ENCODE measurements around the gene PPP1CC.
"Not testable (repeated sequence)": the region's sequence is repeated elsewhere in the genome, so short reads cannot be mapped to it uniquely, and the experiment has no call there.

The PPP1CC gene

DNA sequence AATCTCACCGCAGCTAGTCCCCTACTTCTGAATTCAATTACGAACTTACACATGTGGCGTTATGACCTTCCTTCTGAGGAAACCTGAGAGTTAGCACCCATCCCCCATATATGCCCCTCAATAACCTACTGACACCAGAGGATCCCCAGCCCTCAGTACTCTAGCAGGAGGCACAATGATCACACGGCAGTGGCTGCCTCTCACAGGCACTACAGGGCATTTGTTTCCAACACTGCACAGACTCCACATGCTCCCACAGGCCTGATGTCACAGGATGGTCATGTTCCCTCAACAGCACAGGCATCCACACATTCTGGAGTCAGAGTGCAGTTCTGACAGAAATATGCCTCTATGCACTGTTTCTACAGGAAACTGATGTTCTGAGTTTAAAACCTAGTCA is 17.4 kb downstream of the PPP1CC start:
- DNase-seq (ENCODE audit: low read depth, low spot score): no peak

DNA sequence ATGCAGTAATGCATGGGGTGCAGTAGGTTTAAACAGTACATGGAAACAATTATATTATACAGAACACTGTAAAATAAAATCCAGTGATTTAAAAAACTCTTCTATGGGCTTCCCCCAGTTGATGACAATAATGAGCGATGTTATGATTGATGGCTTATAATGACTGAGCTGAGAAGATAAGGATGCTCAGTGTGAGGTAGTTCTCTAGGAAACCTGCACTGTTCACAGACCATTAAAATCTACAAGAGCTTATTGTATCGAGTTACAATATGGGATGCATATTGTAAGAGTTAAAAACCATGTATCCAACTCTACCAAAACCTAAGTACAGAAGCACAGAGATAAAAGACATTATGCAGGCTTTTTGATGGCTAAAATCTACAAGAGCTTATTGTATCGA is 19.8 kb downstream of the PPP1CC start:
- not testable (repeated sequence) for DNase-seq (ENCODE audit: low read depth, low spot score)

DNA sequence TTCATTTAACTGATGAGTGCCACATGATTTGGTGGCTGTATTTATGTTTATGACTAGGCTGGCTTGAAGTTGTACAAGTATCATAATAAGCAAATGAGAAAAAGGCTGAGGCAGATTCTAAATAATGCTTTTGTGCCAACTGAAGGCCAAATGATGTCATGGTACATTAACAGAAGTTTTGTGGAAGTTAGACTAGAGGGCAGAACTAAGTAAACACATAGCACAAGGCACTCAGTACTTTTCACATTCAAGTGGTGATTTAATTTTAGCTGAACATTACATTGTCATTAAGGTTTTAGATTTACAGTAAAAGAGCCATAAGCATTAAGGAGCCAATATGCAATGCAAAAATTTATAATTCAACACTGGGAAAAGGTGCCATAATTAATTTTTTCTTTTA is 21.1 kb downstream of the PPP1CC start:
- DNase-seq (ENCODE audit: low read depth, low spot score): no peak

GRCh38 chr12:110720516-110720915 is 22.2 kb downstream of the PPP1CC start:
- no peak for DNase-seq (ENCODE audit: low read depth, low spot score)

DNA sequence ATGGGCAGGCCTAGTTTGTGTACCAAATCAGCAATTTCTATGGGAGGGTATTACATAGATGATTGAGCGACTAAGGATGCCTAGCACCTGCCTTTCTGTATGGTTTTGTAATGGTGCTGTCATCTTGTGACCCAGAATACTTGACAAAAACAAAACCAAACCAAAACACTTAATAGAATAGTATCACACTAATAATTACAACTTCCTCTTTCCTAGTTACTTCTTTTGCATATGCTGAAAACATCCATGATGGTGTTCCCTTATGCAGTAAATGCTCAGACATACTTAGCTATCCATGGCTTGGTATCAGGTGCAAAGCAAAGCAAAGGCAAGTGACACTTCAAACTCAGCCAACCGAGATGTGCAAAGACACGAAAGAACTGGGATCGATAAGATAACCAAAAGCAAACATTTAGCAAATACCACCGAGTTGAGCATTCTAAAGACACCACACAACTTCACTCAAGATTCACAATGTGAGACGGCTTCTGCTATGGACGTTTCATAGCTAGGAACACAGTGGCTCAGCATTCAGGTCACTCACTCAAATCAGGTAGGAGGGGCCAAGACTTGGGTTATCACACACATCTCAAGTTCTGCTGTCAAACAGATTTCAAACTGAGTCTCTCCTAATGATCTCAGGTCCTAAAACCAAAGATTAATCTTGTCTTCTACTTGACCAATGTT is 24.3 kb downstream of the PPP1CC start:
- DNase-seq (ENCODE audit: low read depth, low spot score): no peak

- DNase-seq (ENCODE audit: low read depth, low spot score): no peak
Observed at GRCh38 chr12:110717037-110717436, 25.7 kb downstream of the PPP1CC start.

GRCh38 chr12:110708917-110709316 is 33.8 kb downstream of the PPP1CC start:
- no peak for DNase-seq (ENCODE audit: low read depth, low spot score)

- DNase-seq (ENCODE audit: low read depth, low spot score): no peak
Observed at GRCh38 chr12:110705309-110705708, 37.4 kb downstream of the PPP1CC start.

DNA sequence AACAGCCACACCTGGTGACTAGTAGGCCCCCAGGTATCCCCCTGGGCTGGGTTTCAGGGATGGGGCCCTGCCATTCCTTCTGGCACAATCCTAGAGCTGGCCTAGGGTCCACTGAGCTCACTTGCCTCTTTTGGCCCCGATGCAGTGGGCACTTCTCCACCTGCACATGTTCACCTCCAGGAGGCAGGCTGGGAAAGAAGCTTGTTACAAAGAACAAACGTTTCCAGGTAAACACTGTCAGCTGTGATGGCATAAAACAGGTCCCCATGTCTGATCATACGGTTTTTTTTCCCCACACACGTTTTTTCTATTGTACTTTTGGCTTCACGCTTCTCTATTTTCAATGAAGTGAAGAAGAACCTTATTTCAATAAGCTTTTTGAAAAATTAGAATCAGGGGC is 37.9 kb downstream of the PPP1CC start:
- DNase-seq (ENCODE audit: low read depth, low spot score): no peak

DNA sequence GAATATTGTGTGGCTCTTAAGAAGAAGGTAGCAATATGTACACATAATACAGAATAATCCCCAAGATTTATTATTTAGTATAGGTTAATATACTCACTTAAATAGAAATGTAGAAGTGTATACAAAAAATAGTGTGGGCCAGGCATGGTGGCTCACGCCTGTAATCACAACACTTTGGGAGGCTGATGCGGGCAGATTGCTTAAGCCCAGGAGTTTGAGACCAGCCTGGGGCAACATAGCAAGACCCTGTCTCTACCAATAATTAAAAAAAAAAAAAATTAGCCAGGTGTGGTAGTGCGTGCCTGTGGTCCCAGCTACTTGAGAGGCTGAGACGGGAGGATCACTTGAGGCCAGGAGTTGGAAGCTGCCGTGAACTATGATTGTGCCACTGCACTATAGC is 38.5 kb downstream of the PPP1CC start:
- no peak for DNase-seq (ENCODE audit: low read depth, low spot score)

GRCh38 chr12:110702081-110702480 is 40.6 kb downstream of the PPP1CC start:
- no peak for DNase-seq (ENCODE audit: low read depth, low spot score)

- no peak for DNase-seq (ENCODE audit: low read depth, low spot score)
Observed at GRCh38 chr12:110699591-110700445, 42.9 kb downstream of the PPP1CC start.

DNA sequence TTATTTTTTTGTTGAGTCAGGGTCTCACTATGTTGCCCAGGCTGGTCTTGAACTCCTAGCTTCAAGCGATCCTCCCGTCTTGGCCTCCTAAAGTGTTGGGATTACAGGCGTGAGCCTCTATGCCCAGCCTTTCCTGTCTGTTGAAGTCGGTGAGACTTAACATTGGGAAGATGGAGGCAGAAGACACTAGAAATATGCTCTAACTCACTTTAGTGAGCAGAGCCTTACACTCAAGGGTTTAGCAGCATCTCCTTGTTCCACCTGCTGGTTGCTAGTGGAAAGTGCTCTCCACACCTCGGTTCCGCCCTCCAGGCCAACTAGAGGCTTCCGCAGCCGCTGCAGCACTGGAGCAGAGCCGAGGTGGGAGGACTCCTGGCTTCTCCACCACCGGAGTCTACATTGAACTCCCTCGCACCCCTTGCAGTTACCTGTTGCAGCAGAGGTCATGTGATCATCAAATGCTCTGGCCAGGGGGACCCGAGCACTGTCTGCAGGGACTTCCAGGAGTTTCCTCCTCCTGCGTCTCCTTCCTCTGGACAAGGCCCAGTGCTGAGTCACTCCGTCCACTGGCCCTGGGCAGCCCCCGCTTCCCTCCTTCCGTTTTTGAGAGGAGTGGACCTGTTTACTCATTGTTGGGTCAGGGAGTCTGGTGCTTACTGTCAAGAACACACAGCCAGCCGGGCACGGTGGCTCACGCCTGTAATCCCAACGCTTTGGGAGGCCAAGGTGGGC is 44.4 kb downstream of the PPP1CC start:
- DNase-seq (ENCODE audit: low read depth, low spot score): peak; percentile 52

DNA sequence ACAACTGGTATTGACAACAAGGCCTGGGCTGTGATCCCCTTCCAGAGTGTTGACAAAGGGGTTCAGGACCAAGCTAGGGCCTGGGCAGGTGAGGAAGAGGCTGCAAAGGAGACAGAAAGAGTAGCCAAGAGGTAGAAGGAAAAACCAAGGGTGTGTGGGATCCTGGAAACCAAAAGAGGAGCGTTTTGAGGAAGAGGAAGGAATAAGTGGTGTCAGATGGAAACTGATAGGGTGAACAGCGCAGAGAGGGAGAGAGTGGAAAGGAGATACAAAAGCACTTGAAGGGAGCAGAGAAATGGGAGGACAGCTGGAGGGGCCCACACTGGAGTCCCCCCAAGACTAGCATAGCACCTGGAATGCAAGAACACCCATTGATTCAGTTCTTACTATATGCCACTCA is 45.5 kb downstream of the PPP1CC start:
- no peak for DNase-seq (ENCODE audit: low read depth, low spot score)

- no peak for DNase-seq (ENCODE audit: low read depth, low spot score)
Observed at GRCh38 chr12:110696283-110696682, 46.4 kb downstream of the PPP1CC start.

GRCh38 chr12:110694330-110694901 is 48.3 kb downstream of the PPP1CC start:
- DNase-seq (ENCODE audit: low read depth, low spot score): no peak

DNA sequence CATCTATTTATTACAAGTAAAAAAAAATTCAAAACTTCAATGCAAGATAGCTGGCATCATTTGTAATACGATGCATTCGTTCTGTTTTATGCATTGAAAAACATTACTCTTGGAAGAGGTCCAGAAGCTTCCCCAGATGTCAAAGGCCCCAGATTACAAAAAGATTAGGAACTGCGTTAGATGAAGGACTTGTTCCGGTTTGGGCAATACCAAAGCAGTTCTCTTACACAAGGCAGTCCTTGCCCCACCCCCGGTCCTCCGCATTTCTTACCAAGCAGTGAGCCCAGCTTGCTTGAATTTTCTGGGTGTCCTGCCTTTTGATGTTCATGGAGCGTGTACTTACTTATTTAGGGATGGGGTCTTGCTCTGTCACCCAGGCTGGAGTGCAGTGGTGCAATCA is 49.0 kb downstream of the PPP1CC start:
- no peak for DNase-seq (ENCODE audit: low read depth, low spot score)

GRCh38 chr12:110690127-110690430 is 52.6 kb downstream of the PPP1CC start:
- no peak for DNase-seq (ENCODE audit: low read depth, low spot score)

DNA sequence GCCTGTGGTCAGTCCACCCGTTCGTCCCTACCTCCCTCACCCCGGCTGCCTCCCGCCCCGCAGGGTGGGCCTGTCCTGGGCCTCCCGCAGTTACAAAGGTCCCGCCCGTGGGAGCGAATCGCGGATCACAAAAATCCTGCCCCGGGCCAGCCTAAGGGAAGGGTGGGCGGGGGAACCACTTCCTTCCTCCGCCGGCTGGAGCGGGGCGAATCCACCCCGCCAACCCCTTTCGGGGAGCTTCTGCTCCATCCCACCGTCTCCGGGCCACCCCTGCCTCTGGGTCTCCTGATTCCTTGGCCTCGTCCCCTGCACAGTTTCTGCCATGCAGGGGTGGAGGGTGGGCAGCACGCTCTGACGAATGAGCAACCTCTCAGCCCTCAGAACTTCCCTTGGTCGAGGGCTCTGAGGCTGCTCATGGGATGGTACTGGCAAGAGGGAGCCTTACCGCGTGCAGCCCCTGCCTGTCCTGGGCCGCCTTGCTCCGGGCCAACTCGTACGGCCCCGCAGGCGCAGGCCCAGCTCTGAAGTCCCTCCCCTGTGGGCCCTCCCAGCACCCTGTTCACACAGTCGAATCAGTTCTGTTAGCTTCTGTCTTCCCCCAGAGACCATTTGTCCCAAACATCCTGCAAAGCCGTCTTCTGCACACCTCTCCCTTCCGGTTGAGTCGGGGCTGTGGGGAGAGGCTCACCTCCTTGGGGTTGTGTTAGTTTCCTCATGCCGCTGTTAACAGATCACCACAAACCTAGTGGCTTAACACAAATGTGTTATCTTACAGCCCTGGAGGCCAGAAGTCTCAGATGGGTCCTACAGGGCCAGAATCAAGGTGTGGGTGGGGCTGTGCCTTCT is 53.2 kb downstream of the PPP1CC start:
- DNase-seq (ENCODE audit: low read depth, low spot score): no peak

DNA sequence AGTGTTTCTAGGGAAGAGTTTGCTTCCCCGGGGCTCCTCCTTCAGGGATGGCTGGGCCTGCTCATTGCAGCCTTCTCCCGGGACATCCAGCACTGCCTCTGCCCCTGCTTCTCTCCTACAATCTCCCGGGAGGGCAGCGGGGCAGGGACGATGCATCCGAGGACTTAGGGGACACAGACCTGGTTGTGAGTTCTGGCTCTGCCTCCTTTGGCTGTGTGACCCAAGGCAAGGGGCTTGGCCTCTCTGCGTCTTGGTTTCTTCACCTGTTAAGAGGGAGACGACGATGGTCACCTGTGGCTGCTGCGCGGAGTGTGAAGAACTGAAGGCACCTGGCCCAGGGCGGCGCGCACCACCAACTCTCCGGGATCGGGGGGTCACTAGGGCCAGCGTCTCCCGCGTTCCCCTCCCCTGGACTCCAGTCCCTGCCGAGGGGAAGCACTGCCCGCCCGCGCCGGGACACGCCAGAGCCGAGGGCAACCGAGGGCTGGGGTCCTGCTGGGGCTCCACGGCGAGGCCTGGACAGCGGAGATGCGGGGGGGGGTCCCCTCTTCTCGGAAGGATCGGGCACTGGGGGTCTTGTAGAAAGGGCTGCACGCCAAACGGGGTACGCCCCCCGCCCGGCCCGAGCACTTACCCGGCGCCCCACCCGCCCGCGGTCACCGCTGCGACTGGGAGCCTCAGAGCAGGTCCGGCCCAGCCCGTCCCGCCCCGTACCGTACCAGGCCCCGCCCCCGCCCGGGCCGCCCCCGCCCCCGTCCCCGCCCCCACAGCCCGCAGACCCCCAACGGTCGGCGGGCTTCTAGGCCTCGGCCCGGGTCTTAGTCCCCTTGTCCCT is 54.0 kb downstream of the PPP1CC start, which contains the start of gene HVCN1:
TSS of gene HVCN1 (minus strand) at position 670 of the 835 bp plus-strand sequence. CDS start 5,870 bp downstream, outside the sequence.
- no peak for DNase-seq (ENCODE audit: low read depth, low spot score)
